ENCODE measurements around the gene SPATA2L. TPM values are rescaled to one million over a fixed set of nuclear protein-coding genes. Genes with fewer than 3 reads are reported as not detected.

SPATA2L gene
- total and polyA plus RNA-seq, 2 of the 8 experiments (the other 6 are each of a cell fraction or from before 2014, with no cell fraction given) = 9.3 to 12.5 TPM

- H3K4ac ChIP-seq (replicated peaks; ENCODE audit: insufficient read length, low read depth, low read length) = peak overlapping the region; percentile 90
- no peak overlapping the region for H2BK15ac ChIP-seq (ENCODE audit: low read length)
- H3K79me2 ChIP-seq (ENCODE audit: control insufficient read depth in 1 of 2, insufficient read depth in 2 of 2, low read length in 2 of 2) = peaks cover 0 to 28% of the 10 kb centered on the region in 2 experiments; a peak in 2 of 4 replicates
- no peak overlapping the region for H2BK5ac ChIP-seq (ENCODE audit: low read depth, low read length)
- WGBS, 2 experiments (ENCODE audit: extremely low coverage in 1 of 2, insufficient coverage in 1 of 2, insufficient read length in 1 of 2, insufficient replicate concordance in 2 of 2, low coverage in 1 of 2, low lambda C conversion rate in 2 of 2, missing lambda C conversion rate in 1 of 2) = 33% methylated on average over 26 of the region's 27 CpGs; no CpG with 5 or more reads in 1 of the 2 experiments
- H2BK20ac ChIP-seq (ENCODE audit: low read length) = no peak overlapping the region
- peaks cover 10% of the 10 kb centered on the region for H3K79me1 ChIP-seq (ENCODE audit: low read depth, low read length)
- no peak overlapping the region for H2BK120ac ChIP-seq (replicated peaks; ENCODE audit: low read depth, low read length)
- CTCF ChIA-PET (ENCODE audit: partially characterized antibody) = interaction anchor here (0.9 to 1.7 kb wide), 3 partner anchors 43 to 93 kb away, joined by 3 to 7 read pairs (median 4); no protein-coding TSS in a partner anchor
- POLR2A ChIA-PET (ENCODE audit: partially characterized antibody) = interaction anchor here (0.7 to 2.2 kb wide), 7 partner anchors 9 to 150 kb away, joined by 3 to 9 read pairs (median 5); partner anchors contain the start of genes CDK10 and SPG7
- no peaks in the 10 kb centered on the region for H3K27me3 ChIP-seq (replicated peaks in 1 of 4; ENCODE audit: control insufficient read depth in 3 of 4, extremely low read depth in 1 of 4, insufficient read depth in 3 of 4, low read length in 3 of 4)
- 0 out of 2 replicates have a peak overlapping the region, but pooled peaks have one; percentile 40 for H3K18ac ChIP-seq (ENCODE audit: extremely low read depth, low read length)
- no peak overlapping the region for H3K14ac ChIP-seq (ENCODE audit: insufficient read length)
- peak overlapping the region; percentile 78 for H3K56ac ChIP-seq (replicated peaks; ENCODE audit: insufficient read length, low read depth, low read length)
- peaks cover 0 to 8% (median 3%) of the 10 kb centered on the region in 4 experiments; a peak in 3 of 7 replicates for H3K4me1 ChIP-seq (replicated peaks in 1 of 4; ENCODE audit: control insufficient read depth in 3 of 4, insufficient read depth in 4 of 4, low read length in 3 of 4)
- no peak overlapping the region for H4K5ac ChIP-seq (ENCODE audit: insufficient read length, low read depth, low read length)
- peak overlapping the region; percentile 87 for H4K8ac ChIP-seq (ENCODE audit: extremely low read depth, insufficient read depth, low read length)
- H3K4me2 ChIP-seq (ENCODE audit: insufficient read depth in 1 of 2, low read depth in 2 of 2, low read length in 2 of 2) = peak overlapping the region; percentile 78 to 96
- no peak overlapping the region; the same call in 1 of the 2 replicates for H2AFZ ChIP-seq (ENCODE audit: low read length)
- FAIRE-seq (no peak), DNase-seq (ENCODE audit: low read depth in 1 of 2, low spot score in 2 of 2) (no peak)
- H3K23me2 ChIP-seq (ENCODE audit: low read depth, low read length) = peaks cover 8% of the 10 kb centered on the region
- 0 out of 2 replicates have a peak overlapping the region, but pooled peaks have one; percentile 9 for H2AK5ac ChIP-seq (ENCODE audit: low read depth, low read length)
- H4K20me1 ChIP-seq (replicated peaks in 1 of 2; ENCODE audit: control insufficient read depth in 1 of 2, insufficient read depth in 2 of 2, low read length in 2 of 2) = peaks cover 3 to 5% of the 10 kb centered on the region in 2 experiments
- peaks cover 0 to 19% (median 11%) of the 10 kb centered on the region in 4 experiments; a peak in 6 of 8 replicates for H3K36me3 ChIP-seq (ENCODE audit: control insufficient read depth in 2 of 4, insufficient read depth in 4 of 4, low read length in 3 of 4)
- no peak for TF ChIP-seq POLR2AphosphoS5 (IDR thresholded peaks at IDR 0.05; ENCODE audit: low read depth, low read length)
- TF ChIP-seq SAP30 (IDR thresholded peaks at IDR 0.05; ENCODE audit: insufficient read depth, insufficient replicate concordance, low read length) = peak; percentile 70
- TF ChIP-seq SRF (IDR thresholded peaks at IDR 0.05; ENCODE audit: low read depth, low read length) = no peak
- TF ChIP-seq YY1 (IDR thresholded peaks at IDR 0.05; ENCODE audit: low read depth, low read length) = no peak
- no peak for TF ChIP-seq JUN (IDR thresholded peaks at IDR 0.05; ENCODE audit: low read depth, low read length)
- no peak for TF ChIP-seq CREB1 (IDR thresholded peaks at IDR 0.05)
- 0 out of 2 replicates have a peak, but pooled peaks have one; percentile 26 for TF ChIP-seq PHF8 (conservative IDR thresholded peaks at IDR 0.05; ENCODE audit: low read depth, low read length)
- TF ChIP-seq, protein P1, sequence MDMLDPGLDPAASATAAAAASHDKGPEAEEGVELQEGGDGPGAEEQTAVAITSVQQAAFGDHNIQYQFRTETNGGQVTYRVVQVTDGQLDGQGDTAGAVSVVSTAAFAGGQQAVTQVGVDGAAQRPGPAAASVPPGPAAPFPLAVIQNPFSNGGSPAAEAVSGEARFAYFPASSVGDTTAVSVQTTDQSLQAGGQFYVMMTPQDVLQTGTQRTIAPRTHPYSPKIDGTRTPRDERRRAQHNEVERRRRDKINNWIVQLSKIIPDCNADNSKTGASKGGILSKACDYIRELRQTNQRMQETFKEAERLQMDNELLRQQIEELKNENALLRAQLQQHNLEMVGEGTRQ (IDR thresholded peaks at IDR 0.05; ENCODE audit: low read length) = no peak
- no peak overlapping the region for H3K27ac ChIP-seq (ENCODE audit: low read depth, low read length)
- no peak overlapping the region for H3K23ac ChIP-seq (ENCODE audit: insufficient read length)
- no peak overlapping the region for H2BK12ac ChIP-seq (ENCODE audit: low read depth, low read length)
- H3K4me3 ChIP-seq (ENCODE audit: extremely low read depth in 1 of 4, insufficient read depth in 2 of 4, low read depth in 3 of 4, low read length in 4 of 4) = peak overlapping the region; percentile 79 to 99 (median 87)
- H3K9ac ChIP-seq (replicated peaks in 1 of 4; ENCODE audit: extremely low read depth in 1 of 4, low read depth in 3 of 4, low read length in 3 of 4) = peak overlapping the region; percentile 55 to 90 (median 64)
- H4K91ac ChIP-seq (replicated peaks; ENCODE audit: insufficient read length, low read length) = peak overlapping the region; percentile 19
- H3K9me3 ChIP-seq (ENCODE audit: insufficient read depth in 2 of 2, low read depth in 1 of 2, low read length in 1 of 2) = no peaks in the 10 kb centered on the region
Observed at GRCh38 chr16:89658221-89658879, 43.2 kb downstream of the SPATA2L start.

Measured in H1 (cell line).